GM18499 (cell line): ENCODE results near the gene WWOX.

Source experiments
- ATAC-seq: cut with Tn5 transposase; IDR thresholded peaks from one replicate; pipeline ENCODE4 v1.9.1; 2021; ENCODE audit warnings: moderate number of reproducible peaks; ENCODE audit not compliant: insufficient read depth, unreplicated experiment

The WWOX gene

GRCh38 chr16:78962457-78962929, 863.0 kb downstream of the WWOX start:
- peak; percentile 94 for ATAC-seq

GRCh38 chr16:78967948-78968347, 868.5 kb downstream of the WWOX start:
- no peak for ATAC-seq

GRCh38 chr16:78969721-78970120, 870.3 kb downstream of the WWOX start:
- ATAC-seq = no peak

- ATAC-seq = no peak
Measured at GRCh38 chr16:78970650-78971049, 871.2 kb downstream of the WWOX start.

- no peak for ATAC-seq
Measured at GRCh38 chr16:78972006-78972405, 872.6 kb downstream of the WWOX start.

GRCh38 chr16:78972986-78973385, 873.5 kb downstream of the WWOX start:
- ATAC-seq = no peak

- no peak for ATAC-seq
Measured at GRCh38 chr16:78976212-78976611, 876.8 kb downstream of the WWOX start.

GRCh38 chr16:78980825-78981224, 881.4 kb downstream of the WWOX start:
- no peak for ATAC-seq

GRCh38 chr16:78982096-78982744, 882.8 kb downstream of the WWOX start:
- ATAC-seq = no peak

GRCh38 chr16:78984324-78984723, 884.9 kb downstream of the WWOX start:
- ATAC-seq = no peak

- ATAC-seq = no peak
Measured at GRCh38 chr16:78984887-78985464, 885.5 kb downstream of the WWOX start.

GRCh38 chr16:78985716-78986605, 886.5 kb downstream of the WWOX start:
- ATAC-seq = no peak

GRCh38 chr16:78987666-78988065, 888.2 kb downstream of the WWOX start:
- ATAC-seq = no peak

- no peak for ATAC-seq
Measured at GRCh38 chr16:78988361-78988969, 889.0 kb downstream of the WWOX start.

GRCh38 chr16:78990309-78990701, 890.9 kb downstream of the WWOX start:
- ATAC-seq = no peak

- no peak for ATAC-seq
Measured at GRCh38 chr16:78992001-78992400, 892.5 kb downstream of the WWOX start.

GRCh38 chr16:78993346-78993745, 893.9 kb downstream of the WWOX start:
- ATAC-seq = no peak

GRCh38 chr16:78994135-78994745, 894.8 kb downstream of the WWOX start:
- no peak for ATAC-seq

GRCh38 chr16:78995441-78995840, 896.0 kb downstream of the WWOX start:
- ATAC-seq = no peak

- no peak for ATAC-seq
Measured at GRCh38 chr16:78996790-78997189, 897.3 kb downstream of the WWOX start.
